ENCODE measurements around the gene ZNF468.
A peak's percentile ranks its signal among the peaks of the same experiment; 100 is the strongest.
"Not testable (repeated sequence)": the region's sequence is repeated elsewhere in the genome, so short reads cannot be mapped to it uniquely, and the experiment has no call there.

Gene ZNF468

DNA sequence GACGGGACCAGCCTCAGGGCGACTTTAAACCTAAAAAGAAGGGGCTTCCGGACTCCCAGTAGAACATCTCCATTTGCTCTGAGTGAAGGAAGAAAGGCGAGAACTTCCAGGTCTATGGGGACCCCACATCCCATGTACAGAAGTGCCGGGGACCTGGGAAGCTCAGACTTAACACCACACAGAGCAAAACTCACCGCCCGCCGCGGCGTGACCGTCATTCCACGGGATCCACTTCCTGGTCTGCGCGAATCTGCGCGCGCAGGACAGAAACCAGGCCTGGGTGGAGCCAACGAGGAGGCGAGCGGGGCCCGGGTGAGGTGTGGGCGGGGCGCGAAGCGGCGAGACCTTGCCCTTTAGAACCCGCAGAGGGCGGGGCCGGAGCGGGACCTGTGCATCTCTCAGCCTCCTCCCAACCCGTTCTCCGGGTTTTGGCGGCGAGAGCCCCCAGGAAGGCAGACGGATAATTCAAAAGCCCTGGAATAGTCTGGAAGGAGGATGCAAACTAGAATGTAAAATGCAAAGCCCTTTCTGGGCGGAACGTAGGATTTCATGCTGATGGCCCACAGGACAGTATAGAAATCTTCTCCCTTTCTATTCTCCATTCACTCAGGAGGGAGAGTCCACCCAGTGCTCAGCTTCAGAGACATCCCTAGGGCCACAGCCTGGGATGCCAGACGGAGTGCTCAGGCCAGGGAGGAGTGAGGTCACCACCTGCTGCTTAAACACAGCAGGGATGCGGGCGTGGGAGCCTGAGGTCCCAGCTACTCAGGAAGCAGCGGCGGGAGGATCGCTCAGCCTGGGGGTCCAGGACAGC is at the start of gene ZNF468:
ZNF468 (minus strand) TSS at position 242 of the 814 bp plus-strand sequence. CDS start 3,347 bp downstream, outside the sequence.
- peak; percentile 65 for DNase-seq (ENCODE audit: low spot score)

DNA sequence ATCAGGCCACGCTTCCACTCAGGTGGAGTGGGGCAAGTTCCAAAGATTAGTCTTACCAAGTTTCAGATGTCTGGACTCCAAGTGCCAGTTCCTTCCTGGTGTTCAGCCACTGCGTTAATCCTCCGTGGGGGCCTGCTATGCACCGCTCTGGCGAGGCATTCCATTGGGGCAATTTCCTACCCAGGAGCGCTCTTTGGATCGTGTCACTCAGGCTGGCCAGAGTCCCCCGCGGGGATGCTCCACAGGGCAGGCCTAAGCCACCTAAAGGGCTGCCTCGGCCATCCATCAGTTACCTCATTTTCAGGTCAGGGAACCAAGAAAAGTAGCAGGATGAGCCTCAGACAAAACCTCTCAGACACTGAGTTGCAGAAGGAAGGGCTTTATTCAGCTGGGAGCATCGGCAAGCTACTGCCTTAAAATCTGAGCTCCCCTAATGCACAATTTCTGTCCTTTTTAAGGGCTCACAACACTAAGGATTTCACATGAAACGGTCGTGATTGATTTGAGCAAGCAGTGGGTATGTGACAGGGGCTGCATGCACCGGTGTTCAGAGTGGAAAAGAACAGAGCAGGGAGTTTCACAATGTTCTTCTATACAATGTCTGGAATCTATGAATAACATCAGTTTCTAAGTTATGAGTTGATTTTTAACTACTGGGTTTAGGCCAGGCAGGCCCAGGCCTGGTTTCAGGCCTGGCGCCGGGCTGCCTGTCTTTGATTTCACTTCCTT is 46.8 kb upstream of the ZNF468 start:
- DNase-seq (ENCODE audit: low spot score), result not testable (repeated sequence)

DNA sequence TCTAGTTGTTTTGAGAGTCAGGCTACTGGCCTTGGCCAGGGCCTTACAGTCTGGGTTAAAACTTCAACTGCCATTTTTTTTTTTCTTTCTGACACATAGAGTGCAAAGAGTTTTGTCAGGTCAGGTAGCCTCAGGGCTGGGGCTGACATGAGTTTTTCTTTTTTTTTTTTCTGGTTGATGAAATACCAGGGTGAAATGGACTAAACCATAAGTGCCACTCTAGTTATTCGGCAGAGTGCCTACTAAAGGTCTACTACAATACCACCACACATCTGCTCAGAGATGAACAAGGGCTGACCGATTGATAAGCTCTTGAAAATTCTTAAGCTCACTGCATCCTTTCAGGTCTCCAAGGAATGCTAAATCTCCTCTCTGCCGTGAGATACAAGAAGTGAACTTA is 44.4 kb upstream of the ZNF468 start:
- DNase-seq (ENCODE audit: low spot score), result no peak

DNA sequence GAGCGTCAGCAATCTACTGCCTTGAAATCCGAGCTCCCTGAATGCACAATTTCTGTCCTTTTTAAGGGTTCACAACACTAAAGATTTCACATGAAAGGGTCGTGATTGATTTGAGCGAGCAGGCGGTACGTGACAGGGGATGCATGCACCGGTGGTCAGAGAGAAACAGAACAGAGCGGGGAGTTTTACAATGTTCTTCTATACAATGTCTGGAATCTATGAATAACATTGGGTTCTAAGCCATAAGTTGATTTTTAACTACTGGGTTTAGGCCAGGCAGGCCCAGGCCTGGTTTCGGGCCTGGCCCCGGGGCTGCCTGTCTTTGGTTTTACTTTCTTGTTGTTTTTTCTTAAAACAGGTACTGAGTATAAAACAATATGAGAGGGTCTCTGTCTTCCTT is 41.2 kb upstream of the ZNF468 start:
- DNase-seq (ENCODE audit: low spot score), result not testable (repeated sequence)

DNA sequence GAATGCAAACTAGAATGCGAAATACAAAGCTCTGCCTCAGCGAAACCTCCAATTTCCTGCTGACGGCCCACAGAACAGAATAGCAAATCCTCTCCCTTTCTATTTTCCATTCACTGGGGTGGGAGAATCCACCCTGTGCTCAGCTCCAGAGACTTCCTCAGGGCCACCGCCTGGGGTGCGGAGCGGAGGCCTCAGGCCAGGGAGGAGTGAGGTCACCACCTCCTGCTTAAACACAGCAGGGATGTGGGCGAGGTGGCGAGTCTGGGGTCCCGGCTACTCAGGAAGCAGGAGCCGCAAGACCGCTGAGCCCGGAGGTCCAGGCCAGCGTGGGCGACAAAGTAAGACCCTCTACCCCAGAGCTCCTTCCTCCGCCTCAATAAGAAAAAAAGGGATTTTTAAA is 40.7 kb upstream of the ZNF468 start:
- no peak for DNase-seq (ENCODE audit: low spot score)

DNA sequence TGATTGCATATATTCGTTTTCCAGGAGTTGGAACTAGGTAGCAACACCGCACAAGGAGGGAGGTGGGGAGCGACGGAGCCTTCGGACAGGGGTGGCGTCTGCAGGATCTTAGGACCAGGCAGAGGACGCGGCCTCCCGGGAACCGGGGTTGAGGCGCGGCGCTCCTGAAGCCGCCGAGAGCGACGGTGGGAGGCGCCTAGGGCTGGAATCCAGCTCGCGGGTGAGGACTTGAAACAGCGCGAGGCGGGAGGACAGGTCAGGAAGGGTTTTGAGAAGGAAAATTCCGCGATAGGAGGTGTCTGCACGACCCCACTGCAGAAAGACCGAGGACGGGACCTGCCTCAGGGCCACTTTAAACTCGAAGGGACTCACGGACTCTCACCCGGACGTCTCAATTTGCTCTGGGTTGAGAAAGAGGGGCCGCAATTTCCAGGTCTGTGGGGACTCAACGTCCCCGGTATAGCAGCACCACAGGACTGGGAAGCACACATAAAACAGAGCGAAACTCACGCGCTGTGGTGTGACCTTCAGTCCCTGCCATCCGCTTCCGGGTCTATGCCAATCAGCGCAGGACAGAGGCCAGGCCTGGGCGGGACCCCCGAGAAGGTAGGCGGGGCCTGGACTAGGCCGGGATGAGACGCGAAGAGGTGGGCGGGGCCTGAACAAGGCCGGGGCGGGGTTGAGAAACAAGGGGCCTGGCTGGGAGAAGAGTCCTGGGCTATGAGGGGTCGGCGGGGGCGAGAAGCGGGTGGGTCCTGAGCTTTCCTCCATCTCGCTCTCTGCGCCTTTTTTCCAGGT is 39.9 kb upstream of the ZNF468 start, which contains the start of gene ZNF320:
ZNF320 (minus strand) TSS at position 498 of the 798 bp plus-strand sequence. CDS start 7,380 bp downstream, outside the sequence.
- peak; percentile 91 for DNase-seq (ENCODE audit: low spot score)

DNA sequence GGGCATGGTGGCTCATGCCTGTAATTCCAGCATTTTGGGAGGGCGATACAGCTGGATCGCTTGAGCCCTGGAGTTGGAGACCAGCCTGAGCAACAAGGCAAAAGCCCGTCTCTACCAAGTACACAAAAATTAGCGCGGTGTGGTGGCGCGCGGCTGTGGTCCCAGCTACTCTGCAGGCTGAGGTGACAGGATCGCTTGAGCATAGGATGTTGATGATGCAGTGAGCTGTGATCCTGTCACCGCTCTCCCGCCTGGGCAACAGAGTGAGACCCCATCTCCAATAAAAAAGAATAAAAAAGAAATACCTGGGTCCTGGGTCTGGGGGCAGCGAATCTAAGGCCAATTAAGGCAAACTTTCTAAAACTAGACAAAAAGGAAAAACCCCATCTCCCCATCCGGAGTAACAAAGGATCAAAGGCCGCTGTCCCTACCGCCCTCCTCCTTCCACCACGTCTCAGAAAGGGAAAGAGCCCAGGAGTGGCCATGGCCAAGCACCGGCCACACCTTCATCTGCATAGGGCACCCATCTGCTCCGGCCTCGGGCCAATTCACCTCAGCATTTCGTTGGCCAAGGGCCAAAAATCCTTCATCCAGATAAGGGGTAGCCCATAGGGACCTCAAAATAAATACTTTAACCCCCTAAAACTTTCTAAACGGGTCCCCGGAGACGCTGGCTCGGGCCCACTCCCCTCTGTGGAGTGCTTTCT is 39.2 kb upstream of the ZNF468 start:
- DNase-seq (ENCODE audit: low spot score), result no peak

DNA sequence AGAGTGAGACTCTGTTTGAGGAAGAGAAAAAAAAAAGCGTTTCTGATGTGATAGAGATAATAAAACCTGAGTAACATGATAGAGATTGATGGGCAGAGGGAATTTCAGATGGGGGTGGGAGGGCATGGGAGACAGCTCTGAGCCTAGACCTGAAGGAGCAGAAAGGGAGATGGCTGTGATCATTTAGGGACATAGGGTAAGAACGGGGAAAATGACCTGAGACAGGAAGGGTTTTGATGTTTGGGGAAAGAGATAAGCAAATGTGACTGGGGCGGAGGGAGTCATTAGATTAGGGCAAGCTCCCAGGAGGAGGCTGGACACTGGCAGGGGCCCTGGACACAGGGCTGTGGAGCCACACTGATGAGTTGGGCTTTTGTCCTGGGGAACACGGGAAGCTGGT is 33.9 kb upstream of the ZNF468 start:
- DNase-seq (ENCODE audit: low spot score), result no peak

DNA sequence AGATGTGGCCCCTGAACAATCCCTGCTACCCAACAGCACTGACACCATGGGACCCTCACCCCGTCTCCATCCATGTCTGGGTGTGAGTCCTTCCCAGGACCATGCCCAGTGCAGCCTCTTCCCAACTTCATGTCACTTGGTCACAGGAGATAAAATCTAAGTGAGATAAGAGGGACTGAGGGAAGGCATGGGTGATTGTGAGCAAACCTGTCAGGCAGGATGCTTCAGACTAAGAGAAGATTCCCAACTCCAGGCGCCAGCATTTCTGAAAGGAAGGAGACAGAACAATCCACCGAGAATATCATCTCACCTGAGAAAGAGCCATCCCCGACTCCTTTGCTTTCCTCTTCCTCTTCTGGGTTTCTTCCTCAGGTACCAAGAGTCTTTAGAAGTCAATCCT is 32.5 kb upstream of the ZNF468 start:
- DNase-seq (ENCODE audit: low spot score), result no peak

DNA sequence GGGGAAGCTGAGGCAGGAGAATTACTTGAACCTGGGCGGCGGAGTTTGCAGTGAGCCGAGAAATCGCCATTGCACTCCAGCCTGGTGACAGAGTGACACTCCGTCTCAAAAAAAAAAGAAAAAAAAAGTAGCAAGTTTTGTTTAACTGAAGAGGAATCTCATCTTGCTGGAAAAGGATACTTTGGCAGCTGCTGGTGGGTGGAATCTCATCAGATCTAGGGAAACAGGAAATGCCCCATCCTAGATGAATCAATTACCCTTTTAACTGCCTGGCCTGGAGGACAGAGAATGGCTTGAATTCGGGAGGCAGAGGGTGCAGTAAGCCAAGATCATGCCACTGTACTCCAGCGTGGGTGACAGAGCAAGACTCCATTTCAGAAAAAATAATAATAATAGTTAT is 31.7 kb upstream of the ZNF468 start:
- DNase-seq (ENCODE audit: low spot score), result no peak

DNA sequence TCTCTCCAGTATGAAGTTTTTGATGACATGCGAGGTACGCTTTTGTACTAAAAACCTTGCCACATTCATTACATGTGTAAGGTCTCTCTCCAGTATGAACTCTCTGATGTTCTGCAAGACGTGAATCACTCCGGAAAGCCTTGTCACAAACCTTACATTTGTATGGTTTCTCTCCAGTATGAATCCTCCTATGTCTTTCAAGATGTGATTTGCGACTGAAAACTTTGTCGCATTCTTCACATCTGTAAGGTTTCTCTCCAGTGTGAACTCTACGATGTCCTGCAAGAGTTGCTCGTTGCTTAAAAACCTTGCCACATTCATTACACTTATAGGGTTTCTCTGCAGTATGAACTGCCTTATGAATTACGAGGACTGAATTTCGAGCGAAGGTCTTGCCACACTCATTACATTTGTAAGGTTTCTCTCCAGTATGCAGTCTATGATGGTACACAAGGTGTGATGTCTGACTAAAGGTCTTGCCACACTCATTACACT is 23.5 kb upstream of the ZNF468 start:
- no peak for DNase-seq (ENCODE audit: low spot score)

DNA sequence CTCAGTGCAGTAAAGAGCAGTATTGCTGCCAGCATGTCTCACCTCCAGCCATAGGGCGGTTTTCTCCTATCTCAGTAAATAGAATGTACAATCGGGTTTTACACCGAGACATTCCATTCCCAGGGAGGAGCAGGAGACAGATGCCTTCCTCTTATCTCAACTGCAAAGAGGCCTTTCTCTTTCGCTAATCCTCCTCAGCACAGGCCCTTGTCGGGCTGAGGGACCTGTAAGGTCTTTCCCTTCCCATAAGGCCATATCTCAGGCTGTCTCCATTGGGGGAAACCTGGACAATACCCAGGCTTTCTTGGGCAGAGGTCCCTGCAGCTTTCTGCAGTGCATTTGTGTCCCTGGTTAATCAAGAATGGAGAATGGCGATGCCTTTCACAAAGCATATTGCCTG is 15.6 kb upstream of the ZNF468 start:
- DNase-seq (ENCODE audit: low spot score), result not testable (repeated sequence)

DNA sequence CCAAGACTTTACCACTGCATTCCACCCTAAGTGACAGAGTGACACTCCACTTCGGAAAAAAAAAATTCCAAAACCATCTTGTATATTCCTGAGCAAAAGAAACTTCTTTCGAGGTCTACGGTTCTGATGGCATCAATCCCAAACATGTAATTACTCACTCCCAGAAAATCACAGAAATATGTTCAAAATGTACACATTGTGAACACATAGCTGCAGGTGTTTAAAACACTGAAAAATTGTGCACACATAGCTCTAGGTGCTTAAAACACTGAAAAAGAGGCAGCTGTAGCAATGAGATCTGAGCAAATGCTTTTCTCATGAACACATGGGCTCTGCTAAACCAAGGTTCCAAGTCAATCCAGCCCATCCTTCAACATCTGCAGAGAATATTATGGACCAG is 14.0 kb upstream of the ZNF468 start:
- no peak for DNase-seq (ENCODE audit: low spot score)

DNA sequence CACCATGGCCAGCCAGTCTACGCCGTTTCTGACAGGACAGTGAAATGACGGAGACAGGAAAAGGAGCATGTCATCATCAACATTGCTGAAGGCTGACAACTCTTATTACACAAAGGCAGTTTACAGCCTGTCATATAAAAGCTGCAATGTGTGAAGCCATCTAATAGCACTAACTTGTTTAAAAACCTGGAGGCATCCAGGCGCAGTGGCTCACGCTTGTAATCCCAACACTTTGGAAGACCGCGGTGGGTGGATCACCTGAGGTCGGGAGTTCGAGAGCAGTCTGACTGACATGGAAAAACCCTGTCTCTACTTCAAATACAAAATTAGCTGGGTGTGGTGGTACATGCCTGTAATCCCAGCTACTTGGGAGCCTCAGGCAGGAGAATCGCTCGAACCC is 10.6 kb upstream of the ZNF468 start:
- DNase-seq (ENCODE audit: low spot score), result not testable (repeated sequence)

DNA sequence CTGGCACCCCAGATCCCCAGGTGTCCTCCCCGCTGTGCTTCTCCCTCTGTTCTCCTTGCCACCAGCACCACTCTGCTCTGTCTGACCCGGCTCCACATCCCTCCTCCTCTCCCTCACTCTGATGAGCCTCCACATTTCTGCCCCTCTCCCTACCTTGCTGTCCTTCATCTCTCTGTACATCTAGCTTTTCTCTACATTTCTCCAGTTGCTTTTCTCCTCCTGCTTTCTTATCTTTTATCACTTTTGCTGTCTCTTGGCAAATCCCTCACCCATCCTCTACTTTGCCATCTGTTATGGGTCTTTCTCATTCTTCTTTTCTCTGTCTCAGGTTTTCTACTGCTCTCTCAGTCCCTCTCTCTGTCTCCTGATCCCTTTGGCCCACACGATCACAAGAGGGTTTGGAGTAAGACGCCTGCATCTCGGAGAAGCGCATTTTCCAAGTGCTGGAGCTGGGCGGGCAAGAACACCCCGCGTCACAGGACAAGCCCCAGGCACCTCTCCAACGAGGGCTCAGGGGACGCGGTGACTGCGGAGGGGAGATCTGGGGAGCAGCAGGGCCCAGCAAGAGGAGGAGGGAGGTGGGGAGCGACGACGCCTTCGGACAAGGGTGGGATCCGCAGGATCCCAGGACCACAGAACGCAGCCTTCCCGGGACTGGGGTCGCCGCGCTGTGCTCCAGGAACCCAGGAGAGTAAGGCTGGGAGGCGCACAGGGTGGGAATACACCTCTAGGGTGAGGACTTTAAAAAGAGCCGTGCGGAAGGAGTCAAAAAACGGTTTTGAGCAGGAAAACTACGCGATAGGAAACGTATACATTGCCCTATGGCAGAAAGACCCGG is 660 bp downstream of the ZNF468 start:
- not testable (repeated sequence) for DNase-seq (ENCODE audit: low spot score)

DNA sequence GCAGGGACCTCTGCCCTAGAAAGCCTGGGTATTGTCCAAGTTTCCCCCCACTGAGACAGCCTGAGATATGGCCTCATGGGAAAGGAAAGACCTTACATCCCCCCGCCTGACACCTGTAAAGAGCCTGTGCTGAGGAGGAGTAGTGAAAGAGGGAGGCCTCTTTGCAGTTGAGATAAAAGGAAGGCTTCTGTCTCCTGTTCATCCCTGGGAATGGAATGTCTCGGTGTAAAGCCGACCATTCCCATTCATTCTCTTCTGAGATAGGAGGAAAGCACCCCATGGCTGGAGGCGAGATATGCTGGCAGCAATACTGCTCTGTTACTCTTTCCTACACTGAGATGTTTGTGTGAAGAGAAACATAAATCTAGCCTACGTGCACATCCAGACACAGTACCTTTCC is 10.1 kb downstream of the ZNF468 start:
- DNase-seq (ENCODE audit: low spot score), result not testable (repeated sequence)

DNA sequence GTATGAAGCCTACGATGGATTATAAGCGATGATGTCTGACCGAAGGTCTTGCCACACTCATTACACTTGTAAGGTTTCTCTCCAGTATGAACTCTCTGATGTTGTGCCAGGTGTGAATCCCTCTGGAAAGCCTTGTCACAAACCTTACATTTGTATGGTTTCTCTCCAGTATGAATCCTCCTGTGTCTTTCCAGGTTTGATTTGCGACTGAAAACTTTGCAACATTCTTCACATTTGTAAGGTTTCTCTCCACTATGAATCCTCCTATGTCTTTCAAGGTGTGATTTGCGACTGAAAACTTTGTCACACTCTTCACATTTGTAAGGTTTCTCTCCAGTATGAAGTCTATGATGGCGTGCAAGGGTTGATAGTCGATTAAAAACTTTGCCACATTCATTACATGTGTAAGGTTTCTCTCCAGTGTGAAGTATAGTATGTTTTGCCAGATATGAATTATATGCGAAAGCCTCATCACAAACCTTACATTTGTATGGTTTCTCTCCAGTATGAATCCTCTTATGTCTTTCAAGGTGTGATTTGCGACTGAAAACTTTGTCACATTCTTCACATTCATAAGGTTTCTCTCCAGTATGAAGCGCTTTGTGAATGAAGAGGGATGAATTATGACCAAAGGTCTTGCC is 16.5 kb downstream of the ZNF468 start:
- DNase-seq (ENCODE audit: low spot score), result not testable (repeated sequence)

DNA sequence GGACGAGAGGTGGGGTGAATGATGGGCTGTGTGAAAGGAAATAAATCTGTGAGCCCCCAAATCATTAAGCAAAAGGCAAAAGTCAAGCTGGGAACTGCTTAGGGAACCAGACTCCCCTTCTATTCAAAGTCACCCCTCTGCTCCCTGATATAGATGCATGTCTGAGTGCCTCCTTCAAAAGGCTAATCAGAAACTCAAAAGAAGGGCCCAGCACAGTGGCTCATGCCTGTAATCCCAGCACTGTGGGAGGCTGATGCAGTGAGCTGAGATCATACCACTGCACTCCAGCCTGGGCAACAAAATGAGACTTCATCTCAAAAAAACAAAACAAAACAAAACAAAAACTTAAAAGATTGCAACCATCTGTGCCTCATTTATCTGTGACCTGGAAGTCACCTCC is 23.1 kb downstream of the ZNF468 start:
- DNase-seq (ENCODE audit: low spot score), result not testable (repeated sequence)

DNA sequence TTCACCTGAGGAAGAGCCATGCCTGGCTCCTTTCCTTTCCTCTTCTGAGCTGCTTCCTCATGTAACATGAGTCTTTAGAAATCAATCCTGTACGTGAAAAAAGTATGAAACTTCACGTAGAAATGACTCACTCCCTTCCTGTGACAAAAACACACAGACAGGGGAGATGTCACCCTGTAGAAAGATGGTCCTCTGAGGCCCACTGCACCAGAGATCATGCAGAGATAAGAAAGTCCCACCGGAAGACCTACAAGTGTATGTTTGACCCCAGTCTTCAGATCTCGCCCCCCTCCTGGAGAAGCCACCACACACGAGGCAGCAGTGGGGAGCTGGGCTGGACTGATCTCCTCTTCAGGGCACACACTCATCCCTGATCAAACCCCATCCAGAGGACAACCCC is 23.9 kb downstream of the ZNF468 start:
- DNase-seq (ENCODE audit: low spot score), result peak; percentile 36

DNA sequence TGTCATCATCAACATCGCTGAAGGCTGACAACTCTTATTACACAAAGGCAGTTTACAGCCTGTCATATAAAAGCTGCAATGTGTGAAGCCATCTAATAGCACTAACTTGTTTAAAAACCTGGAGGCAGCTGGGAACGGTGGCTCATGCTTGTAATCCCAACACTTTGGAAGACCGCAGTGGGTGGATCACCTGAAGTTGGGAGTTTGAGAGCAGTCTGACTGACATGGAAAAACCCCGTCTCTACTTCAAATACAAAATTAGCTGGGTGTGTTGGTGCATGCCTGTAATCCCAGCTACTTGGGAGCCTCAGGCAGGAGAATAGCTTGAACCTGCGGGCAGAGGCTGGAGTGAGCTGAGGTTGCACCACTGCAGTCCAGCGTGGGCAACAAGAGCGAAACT is 27.6 kb downstream of the ZNF468 start:
- not testable (repeated sequence) for DNase-seq (ENCODE audit: low spot score)

All from CD4-positive, alpha-beta T cell treated with Interleukin-2 at 100 ng/mL for 4 hours (primary cell).